ENCODE results near the gene BLVRB. TPM values are rescaled to one million over a fixed set of nuclear protein-coding genes. Genes with fewer than 3 reads are reported as not detected.

BLVRB gene
- total and polyA plus RNA-seq, 10 of the 15 experiments (the other 5 are each of a cell fraction or from before 2014, with no cell fraction given), result 6.3 to 53.3 (median 27.8) TPM

DNA sequence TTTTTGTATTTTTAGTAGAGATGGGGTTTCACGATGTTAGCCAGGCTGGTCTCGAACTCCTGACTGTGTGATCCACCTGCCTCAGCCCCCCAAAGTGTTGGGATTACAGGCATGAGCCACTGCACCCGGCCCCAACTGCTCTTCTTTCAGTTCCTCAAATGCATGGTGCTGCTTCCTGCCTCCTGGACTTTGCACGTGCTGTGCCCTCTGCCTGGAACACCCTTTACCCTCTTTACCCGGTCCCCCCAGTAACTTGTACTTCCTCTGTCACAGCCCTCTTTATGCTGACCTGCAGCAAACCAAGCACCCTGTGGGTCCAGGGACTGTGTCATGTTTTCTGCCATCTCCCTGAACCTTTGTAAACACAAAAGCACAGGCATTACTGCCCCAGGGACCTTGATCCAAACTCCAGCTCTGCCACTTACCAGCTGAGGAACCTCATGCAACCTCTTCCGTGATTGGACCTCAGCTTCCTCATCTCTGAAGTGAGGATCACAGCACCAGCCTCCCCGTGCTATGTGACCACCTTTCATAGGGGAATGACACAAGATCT is 3.8 kb downstream of the BLVRB start (continued):
- TF ChIP-seq, protein P1, sequence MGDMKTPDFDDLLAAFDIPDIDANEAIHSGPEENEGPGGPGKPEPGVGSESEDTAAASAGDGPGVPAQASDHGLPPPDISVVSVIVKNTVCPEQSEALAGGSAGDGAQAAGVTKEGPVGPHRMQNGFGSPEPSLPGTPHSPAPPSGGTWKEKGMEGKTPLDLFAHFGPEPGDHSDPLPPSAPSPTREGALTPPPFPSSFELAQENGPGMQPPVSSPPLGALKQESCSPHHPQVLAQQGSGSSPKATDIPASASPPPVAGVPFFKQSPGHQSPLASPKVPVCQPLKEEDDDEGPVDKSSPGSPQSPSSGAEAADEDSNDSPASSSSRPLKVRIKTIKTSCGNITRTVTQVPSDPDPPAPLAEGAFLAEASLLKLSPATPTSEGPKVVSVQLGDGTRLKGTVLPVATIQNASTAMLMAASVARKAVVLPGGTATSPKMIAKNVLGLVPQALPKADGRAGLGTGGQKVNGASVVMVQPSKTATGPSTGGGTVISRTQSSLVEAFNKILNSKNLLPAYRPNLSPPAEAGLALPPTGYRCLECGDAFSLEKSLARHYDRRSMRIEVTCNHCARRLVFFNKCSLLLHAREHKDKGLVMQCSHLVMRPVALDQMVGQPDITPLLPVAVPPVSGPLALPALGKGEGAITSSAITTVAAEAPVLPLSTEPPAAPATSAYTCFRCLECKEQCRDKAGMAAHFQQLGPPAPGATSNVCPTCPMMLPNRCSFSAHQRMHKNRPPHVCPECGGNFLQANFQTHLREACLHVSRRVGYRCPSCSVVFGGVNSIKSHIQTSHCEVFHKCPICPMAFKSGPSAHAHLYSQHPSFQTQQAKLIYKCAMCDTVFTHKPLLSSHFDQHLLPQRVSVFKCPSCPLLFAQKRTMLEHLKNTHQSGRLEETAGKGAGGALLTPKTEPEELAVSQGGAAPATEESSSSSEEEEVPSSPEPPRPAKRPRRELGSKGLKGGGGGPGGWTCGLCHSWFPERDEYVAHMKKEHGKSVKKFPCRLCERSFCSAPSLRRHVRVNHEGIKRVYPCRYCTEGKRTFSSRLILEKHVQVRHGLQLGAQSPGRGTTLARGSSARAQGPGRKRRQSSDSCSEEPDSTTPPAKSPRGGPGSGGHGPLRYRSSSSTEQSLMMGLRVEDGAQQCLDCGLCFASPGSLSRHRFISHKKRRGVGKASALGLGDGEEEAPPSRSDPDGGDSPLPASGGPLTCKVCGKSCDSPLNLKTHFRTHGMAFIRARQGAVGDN (IDR thresholded peaks at IDR 0.05), result 0 out of 2 replicates have a peak, but pooled peaks have one; percentile 24
- TF ChIP-seq MEF2B (IDR thresholded peaks at IDR 0.05; ENCODE audit: partially characterized antibody, poor library complexity, severe bottlenecking) (peak; percentile 42), RAD51 (IDR thresholded peaks at IDR 0.05) (0 out of 2 replicates have a peak, but pooled peaks have one; percentile 16), NRF1 (conservative IDR thresholded peaks at IDR 0.05; ENCODE audit: low read depth, low read length) (no peak), EED (IDR thresholded peaks at IDR 0.05; ENCODE audit: low read depth) (peak; percentile 77)
- TF ChIP-seq, protein P2, sequence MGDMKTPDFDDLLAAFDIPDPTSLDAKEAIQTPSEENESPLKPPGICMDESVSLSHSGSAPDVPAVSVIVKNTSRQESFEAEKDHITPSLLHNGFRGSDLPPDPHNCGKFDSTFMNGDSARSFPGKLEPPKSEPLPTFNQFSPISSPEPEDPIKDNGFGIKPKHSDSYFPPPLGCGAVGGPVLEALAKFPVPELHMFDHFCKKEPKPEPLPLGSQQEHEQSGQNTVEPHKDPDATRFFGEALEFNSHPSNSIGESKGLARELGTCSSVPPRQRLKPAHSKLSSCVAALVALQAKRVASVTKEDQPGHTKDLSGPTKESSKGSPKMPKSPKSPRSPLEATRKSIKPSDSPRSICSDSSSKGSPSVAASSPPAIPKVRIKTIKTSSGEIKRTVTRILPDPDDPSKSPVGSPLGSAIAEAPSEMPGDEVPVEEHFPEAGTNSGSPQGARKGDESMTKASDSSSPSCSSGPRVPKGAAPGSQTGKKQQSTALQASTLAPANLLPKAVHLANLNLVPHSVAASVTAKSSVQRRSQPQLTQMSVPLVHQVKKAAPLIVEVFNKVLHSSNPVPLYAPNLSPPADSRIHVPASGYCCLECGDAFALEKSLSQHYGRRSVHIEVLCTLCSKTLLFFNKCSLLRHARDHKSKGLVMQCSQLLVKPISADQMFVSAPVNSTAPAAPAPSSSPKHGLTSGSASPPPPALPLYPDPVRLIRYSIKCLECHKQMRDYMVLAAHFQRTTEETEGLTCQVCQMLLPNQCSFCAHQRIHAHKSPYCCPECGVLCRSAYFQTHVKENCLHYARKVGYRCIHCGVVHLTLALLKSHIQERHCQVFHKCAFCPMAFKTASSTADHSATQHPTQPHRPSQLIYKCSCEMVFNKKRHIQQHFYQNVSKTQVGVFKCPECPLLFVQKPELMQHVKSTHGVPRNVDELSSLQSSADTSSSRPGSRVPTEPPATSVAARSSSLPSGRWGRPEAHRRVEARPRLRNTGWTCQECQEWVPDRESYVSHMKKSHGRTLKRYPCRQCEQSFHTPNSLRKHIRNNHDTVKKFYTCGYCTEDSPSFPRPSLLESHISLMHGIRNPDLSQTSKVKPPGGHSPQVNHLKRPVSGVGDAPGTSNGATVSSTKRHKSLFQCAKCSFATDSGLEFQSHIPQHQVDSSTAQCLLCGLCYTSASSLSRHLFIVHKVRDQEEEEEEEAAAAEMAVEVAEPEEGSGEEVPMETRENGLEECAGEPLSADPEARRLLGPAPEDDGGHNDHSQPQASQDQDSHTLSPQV (IDR thresholded peaks at IDR 0.05), result no peak
- TF ChIP-seq, protein P3, sequence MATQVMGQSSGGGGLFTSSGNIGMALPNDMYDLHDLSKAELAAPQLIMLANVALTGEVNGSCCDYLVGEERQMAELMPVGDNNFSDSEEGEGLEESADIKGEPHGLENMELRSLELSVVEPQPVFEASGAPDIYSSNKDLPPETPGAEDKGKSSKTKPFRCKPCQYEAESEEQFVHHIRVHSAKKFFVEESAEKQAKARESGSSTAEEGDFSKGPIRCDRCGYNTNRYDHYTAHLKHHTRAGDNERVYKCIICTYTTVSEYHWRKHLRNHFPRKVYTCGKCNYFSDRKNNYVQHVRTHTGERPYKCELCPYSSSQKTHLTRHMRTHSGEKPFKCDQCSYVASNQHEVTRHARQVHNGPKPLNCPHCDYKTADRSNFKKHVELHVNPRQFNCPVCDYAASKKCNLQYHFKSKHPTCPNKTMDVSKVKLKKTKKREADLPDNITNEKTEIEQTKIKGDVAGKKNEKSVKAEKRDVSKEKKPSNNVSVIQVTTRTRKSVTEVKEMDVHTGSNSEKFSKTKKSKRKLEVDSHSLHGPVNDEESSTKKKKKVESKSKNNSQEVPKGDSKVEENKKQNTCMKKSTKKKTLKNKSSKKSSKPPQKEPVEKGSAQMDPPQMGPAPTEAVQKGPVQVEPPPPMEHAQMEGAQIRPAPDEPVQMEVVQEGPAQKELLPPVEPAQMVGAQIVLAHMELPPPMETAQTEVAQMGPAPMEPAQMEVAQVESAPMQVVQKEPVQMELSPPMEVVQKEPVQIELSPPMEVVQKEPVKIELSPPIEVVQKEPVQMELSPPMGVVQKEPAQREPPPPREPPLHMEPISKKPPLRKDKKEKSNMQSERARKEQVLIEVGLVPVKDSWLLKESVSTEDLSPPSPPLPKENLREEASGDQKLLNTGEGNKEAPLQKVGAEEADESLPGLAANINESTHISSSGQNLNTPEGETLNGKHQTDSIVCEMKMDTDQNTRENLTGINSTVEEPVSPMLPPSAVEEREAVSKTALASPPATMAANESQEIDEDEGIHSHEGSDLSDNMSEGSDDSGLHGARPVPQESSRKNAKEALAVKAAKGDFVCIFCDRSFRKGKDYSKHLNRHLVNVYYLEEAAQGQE (IDR thresholded peaks at IDR 0.05; ENCODE audit: low read depth, low read length), result no peak
- TF ChIP-seq, protein P4, sequence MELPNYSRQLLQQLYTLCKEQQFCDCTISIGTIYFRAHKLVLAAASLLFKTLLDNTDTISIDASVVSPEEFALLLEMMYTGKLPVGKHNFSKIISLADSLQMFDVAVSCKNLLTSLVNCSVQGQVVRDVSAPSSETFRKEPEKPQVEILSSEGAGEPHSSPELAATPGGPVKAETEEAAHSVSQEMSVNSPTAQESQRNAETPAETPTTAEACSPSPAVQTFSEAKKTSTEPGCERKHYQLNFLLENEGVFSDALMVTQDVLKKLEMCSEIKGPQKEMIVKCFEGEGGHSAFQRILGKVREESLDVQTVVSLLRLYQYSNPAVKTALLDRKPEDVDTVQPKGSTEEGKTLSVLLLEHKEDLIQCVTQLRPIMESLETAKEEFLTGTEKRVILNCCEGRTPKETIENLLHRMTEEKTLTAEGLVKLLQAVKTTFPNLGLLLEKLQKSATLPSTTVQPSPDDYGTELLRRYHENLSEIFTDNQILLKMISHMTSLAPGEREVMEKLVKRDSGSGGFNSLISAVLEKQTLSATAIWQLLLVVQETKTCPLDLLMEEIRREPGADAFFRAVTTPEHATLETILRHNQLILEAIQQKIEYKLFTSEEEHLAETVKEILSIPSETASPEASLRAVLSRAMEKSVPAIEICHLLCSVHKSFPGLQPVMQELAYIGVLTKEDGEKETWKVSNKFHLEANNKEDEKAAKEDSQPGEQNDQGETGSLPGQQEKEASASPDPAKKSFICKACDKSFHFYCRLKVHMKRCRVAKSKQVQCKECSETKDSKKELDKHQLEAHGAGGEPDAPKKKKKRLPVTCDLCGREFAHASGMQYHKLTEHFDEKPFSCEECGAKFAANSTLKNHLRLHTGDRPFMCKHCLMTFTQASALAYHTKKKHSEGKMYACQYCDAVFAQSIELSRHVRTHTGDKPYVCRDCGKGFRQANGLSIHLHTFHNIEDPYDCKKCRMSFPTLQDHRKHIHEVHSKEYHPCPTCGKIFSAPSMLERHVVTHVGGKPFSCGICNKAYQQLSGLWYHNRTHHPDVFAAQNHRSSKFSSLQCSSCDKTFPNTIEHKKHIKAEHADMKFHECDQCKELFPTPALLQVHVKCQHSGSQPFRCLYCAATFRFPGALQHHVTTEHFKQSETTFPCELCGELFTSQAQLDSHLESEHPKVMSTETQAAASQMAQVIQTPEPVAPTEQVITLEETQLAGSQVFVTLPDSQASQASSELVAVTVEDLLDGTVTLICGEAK (IDR thresholded peaks at IDR 0.05; ENCODE audit: borderline replicate concordance), result no peak
- TF ChIP-seq, protein P5, sequence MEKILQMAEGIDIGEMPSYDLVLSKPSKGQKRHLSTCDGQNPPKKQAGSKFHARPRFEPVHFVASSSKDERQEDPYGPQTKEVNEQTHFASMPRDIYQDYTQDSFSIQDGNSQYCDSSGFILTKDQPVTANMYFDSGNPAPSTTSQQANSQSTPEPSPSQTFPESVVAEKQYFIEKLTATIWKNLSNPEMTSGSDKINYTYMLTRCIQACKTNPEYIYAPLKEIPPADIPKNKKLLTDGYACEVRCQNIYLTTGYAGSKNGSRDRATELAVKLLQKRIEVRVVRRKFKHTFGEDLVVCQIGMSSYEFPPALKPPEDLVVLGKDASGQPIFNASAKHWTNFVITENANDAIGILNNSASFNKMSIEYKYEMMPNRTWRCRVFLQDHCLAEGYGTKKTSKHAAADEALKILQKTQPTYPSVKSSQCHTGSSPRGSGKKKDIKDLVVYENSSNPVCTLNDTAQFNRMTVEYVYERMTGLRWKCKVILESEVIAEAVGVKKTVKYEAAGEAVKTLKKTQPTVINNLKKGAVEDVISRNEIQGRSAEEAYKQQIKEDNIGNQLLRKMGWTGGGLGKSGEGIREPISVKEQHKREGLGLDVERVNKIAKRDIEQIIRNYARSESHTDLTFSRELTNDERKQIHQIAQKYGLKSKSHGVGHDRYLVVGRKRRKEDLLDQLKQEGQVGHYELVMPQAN (conservative IDR thresholded peaks at IDR 0.05), result peak; percentile 13; the same call in 1 of the 2 replicates

Data from GM12878 (cell line).